ENCODE measurements around the gene TRPM2.

Gene TRPM2

GRCh38 chr21:44353191-44353970 is at the start of gene TRPM2:
TSS of gene TRPM2 (plus strand) at chr21:44353621. CDS start at chr21:44353701, 80 bp downstream.
- FAIRE-seq: peak; percentile 98
- peak; percentile 71 for DNase-seq (ENCODE audit: insufficient read length, low spot score)

DNA sequence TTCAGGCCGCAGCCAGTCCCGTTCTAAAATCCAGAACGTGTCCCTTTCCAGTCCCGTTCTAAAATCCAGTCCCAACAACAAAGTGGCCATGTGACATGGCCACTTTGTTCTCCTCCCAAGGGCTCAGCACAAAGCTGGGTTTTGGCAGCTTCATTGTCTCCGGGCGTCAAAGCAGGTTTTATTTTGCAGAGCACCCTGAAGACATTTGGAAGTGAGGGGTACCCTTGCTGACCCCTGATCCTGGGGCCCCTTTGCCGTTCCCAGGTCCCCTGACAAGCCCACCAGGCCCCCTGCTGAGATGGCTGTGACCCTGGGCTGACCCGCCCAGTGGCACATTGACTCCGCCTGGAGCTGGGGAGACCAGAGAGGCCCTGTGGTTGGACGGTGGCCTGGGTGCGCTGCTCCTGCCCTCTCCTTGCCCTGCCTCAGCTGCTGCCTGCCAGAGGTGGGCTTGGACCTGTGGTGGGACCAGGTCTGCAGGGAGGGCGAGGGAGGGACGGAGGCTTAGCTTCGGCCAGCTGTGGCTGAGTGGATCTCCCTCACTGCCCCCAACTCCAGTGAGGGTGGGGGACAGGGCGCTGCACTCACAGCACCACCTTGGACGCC is 49.3 kb upstream of the TRPM2 start:
- FAIRE-seq (no peak), DNase-seq (ENCODE audit: insufficient read length, low spot score) (no peak)

DNA sequence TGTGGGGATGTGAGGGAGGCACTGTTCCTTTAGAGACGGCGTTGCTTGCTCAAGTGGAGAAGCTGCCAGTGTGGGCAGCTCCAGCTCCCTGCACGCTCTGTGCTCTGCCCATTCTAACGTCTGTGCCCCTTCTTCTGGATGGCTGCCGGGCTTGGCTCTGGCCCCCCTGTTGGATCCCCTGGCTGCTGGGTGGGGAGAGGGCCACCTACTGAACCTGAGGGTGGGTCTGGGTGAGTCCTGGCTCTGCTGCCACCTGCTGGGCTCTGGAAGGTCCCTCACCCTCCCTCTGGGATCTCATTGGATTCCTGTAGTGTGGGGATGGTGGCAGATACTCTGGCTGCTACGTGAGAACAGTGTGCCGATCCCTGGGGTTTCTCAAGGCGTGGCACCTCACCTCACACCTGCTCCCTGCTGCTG is 48.5 kb upstream of the TRPM2 start:
- FAIRE-seq (peak; percentile 68), DNase-seq (ENCODE audit: insufficient read length, low spot score) (no peak)

DNA sequence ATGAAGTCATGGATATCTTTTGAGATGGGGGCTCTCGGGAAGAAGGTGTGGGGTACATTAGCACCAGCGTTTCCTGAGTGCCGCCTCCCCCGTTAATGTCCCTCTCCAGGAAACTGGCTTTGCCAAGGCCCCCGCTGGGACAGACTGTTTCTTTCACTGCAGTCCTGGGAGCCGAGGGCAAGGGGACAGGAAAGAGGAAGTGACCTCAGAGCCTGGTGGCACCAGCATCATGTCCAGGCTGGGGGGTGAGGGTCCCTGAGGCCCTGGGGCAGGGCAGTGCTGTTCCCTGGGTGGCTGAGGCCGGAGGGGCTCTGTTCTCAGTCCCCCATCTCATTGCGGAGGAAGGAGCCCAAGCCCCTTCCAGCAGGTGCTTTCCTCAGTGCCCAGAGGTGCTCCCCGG is 47.7 kb upstream of the TRPM2 start:
- DNase-seq (ENCODE audit: insufficient read length, low spot score): no peak
- FAIRE-seq: no peak

DNA sequence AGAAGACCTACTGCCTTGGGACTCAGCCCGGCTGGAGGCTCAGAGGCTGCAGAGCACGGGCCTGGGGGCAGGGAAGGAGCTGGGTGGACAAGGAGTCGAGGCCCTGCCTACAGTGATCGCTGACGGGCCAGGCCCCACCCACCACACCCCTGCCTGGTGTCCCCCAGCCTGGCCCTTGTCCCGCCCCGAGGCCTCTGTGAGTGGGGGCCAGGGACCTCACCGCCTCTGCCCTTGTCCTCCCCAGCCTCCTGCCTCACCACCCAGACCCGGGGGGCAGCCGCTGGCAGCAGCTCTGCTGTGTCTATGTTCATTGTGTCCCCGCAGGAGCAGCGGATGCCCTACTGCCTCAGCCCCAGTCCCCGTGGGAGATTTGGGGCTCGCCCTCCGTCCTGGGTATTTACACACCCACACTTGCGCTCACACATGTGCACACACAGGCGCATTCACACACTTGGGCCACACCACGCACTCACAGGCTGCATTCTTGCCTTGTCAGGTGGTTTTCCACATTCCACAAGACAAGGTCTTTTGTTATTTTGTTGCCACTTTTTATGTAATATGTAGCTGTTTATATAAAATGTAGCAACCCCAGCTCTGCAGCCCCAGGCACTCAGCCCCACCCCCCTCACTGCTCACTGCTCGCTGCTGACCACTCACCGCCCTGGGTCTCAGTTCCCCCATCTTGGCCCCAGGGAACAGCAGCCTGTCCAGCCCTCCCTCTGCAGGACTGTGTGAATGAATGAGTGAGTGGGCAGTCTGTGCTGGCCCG is 46.3 kb upstream of the TRPM2 start:
- FAIRE-seq (no peak), DNase-seq (ENCODE audit: insufficient read length, low spot score) (no peak)

DNA sequence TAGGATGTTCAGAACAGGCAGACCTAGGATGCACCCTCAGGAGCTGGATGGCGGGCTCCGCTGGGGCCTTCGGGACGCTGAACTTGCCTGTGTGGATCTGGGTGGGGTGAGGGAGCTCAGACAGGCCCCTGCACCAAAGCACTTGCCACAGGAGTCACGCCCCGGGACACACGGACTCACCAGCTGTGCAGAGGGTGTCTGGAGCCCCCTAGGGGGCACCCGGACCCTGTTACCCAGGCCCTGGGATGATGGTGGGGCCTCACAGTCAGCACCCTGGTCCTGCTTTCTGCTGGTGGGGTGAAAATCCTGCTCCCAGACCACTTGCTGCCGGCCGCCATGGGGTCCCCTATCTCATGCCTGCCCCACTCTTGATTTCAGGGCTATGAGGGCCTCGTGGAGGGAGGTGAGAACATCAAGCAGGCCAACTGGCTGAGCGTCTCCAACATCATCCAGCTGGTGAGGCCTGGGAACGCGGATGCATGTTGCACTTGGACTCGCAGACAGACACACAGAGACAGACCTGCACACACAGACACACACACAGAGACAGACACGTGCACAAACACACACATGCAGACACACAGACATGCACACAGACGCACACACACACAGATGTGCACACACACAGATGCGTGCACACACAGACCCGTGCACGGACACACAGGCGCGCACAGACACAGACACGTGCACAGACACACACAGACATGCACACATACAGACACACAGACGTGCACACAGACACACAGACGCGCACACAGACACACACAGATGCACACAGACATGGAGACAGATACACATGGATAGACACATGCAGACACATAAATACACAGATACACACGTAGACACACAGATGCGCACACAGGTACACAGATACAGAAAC is 42.6 kb upstream of the TRPM2 start:
- no peak for FAIRE-seq

DNA sequence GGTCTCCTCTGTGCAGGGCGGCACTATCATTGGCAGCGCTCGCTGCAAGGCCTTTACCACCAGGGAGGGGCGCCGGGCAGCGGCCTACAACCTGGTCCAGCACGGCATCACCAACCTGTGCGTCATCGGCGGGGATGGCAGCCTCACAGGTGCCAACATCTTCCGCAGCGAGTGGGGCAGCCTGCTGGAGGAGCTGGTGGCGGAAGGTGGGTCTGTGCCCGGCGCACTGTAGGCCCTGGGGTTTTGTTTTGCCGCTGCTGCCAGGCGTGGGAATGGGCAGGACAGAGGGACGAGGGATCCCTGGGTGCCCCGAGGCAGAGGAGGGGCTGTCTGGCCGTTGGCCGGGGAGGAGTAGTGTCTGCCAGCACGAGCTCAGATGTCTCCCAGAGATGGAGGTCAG is 41.3 kb upstream of the TRPM2 start:
- FAIRE-seq (no peak), DNase-seq (ENCODE audit: insufficient read length, low spot score) (no peak)

More for the DNA sequence above, 42.6 kb upstream of the TRPM2 start:
- DNase-seq (ENCODE audit: insufficient read length, low spot score): no peak

DNA sequence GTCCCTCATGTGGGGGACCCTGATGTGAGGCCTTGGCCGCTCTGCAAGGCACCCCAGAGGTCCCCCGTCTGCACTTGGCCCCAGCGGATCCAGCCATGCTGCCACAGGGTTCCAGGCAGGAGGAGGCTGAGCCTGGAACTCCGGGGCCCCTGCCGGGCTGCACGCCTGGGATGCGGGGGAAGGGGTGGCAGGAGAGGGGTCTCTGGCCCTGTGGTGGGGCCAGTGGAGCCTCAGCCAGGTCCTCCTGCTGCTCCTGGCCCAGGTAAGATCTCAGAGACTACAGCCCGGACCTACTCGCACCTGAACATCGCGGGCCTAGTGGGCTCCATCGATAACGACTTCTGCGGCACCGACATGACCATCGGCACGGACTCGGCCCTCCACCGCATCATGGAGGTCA is 40.7 kb upstream of the TRPM2 start:
- DNase-seq (ENCODE audit: insufficient read length, low spot score) (no peak), FAIRE-seq (no peak)

DNA sequence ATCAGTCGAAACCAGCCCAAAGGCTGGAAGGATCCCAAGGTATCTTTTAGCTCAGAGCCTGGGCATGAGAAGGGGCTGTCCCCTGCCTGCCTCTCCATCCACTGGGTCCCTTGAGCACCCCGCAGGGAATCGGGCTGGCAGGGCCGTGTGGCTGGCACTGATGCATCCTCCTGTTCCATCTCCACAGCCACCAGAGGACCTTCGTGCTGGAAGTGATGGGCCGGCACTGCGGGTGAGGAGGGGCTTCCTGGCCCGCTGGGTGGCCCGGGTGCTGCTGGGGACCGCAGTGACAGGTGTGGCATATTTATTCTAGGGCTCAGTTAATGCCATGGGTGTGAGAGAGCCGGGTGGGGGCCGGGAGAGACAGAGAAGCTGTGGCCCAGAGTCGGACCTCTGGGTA is 40.0 kb upstream of the TRPM2 start:
- FAIRE-seq (no peak), DNase-seq (ENCODE audit: insufficient read length, low spot score) (no peak)

DNA sequence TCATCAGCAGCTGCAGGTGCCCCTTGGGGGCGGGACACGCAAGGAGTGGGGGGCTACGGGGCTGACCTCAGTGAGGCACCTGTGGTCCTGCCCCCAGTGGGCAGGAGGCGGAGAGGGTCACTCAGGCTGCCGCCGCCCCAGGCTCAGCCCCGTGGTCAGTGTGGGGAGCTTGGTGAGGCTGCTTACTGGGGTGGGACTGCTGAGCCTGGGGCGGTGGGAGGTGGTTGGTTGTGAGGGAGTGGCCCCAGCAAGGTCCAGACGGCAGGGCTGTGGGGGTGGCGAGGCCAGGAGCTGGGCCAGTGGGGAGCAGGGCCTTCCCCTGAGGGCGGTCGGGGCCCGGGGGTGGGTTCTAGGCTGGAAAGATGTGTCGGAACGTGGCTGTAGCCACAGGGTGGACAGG is 39.3 kb upstream of the TRPM2 start:
- FAIRE-seq (no peak), DNase-seq (ENCODE audit: insufficient read length, low spot score) (no peak)

DNA sequence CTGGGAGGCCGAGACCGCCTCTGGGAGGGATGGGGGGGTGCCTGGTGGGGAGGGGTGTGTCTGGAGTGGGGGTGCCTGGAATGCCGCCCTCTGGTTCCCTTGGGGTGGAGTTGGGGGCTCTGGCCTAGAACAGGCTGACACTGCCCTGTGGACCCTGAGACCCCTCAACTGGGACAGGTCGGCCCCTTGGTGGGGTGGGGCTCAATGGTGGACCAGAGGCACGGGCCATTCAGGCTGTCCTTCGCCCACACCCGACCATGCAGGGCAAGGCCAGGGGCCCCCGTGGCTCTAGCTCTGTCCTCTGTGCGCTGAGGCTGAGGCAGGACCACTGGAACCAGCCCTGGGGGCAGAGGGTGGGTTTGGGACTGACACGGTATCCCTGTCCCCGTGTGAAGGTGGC is 38.9 kb upstream of the TRPM2 start:
- FAIRE-seq: no peak

DNA sequence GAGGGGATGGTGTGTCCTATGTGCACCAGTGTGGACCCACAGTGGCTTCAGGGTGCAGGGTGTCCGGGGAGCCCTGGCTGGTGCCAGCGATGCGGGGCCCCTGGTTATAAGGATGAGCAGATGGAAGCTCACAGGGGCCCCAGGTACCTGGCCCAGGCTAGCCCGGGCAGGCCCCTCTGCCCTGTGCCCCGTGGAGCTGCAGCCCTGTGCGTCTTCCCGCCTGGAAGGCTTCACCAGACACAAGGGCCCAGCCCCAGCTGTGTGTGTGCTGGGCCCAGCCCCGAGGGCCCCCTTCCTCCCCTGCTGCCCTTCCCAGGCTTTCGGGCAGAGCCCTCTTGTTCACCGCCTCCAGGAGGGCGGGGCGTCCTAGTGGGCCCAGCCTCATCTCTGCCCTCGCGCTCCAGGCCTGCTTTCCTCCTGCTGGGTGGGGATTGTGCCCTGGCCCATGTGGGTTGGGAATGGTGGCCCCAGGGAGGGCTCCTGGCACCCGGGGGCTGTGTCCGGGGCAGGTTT is 37.7 kb upstream of the TRPM2 start:
- no peak for FAIRE-seq
- no peak for DNase-seq (ENCODE audit: insufficient read length, low spot score)

More for the DNA sequence above, 38.9 kb upstream of the TRPM2 start:
- DNase-seq (ENCODE audit: insufficient read length, low spot score): no peak

GRCh38 chr21:44316277-44316900 is 37.0 kb upstream of the TRPM2 start:
- no peak for FAIRE-seq
- DNase-seq (ENCODE audit: insufficient read length, low spot score): no peak

GRCh38 chr21:44317241-44317782 is 36.1 kb upstream of the TRPM2 start:
- FAIRE-seq (no peak), DNase-seq (ENCODE audit: insufficient read length, low spot score) (no peak)

- FAIRE-seq (no peak), DNase-seq (ENCODE audit: insufficient read length, low spot score) (no peak)
These were observed 35.5 kb upstream of the TRPM2 start for GRCh38 chr21:44317871-44318270.

- no peak for DNase-seq (ENCODE audit: insufficient read length, low spot score)
- no peak for FAIRE-seq
These were observed 34.7 kb upstream of the TRPM2 start for GRCh38 chr21:44318489-44319285.

- no peak for FAIRE-seq
- DNase-seq (ENCODE audit: insufficient read length, low spot score): no peak
These were observed 33.9 kb upstream of the TRPM2 start for GRCh38 chr21:44319407-44320065.

DNA sequence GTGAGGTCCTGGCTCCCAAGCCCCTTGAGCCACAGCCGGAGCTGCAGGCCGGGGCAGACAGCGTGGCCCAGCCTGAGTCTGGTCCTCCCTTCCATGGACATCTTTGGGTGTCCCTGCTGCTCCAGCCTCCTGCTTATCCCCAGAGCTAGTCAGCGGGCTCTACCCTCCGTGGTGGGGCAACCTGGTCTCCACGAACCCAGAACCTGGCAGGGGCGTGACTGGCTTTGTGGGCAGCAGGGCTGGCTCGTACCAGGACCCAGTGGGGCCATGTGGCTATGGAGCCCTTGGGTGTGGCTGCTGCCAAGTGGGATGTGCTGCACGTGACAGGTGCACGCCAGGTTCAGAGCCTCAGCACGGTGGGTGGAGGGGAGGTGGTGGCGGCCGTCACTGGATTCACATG is 32.6 kb upstream of the TRPM2 start:
- FAIRE-seq: no peak
- no peak for DNase-seq (ENCODE audit: insufficient read length, low spot score)
